ENCODE data around the gene ZMIZ1. TPM values are rescaled to one million over a fixed set of nuclear protein-coding genes. Genes with fewer than 3 reads are reported as not detected.

ZMIZ1 gene
- total and polyA plus RNA-seq, 2 donors from 2014 or later: 14.2 to 97.6 TPM

- FAIRE-seq (no peak), DNase-seq (peak in 1 of 5 donors; percentile 18)
- Histone ChIP-seq H3K36me3 (ENCODE audit: control insufficient read depth in 2 of 3, insufficient read depth in 3 of 3, low read length in 3 of 3) (peaks cover 2 to 21% (median 19%) of the 10 kb centered on the region in 3 donors), H3K9me3 (ENCODE audit: control insufficient read depth in 2 of 3, insufficient read depth in 1 of 3, low read length in 3 of 3) (no peaks in the 10 kb centered on the region), H3K27ac (ENCODE audit: low read depth in 2 of 2, low read length in 2 of 2) (peak overlapping the region in 1 of 2 donors; percentile 43), H3K4me3 (ENCODE audit: low read length in 3 of 3) (no peak overlapping the region), H3K9ac (ENCODE audit: low read length in 3 of 3) (no peak overlapping the region), H3K27me3 (ENCODE audit: control insufficient read depth, insufficient read depth, low read length) (no peaks in the 10 kb centered on the region), H3K4me1 (ENCODE audit: control insufficient read depth in 2 of 3, insufficient read depth in 2 of 3, low read depth in 1 of 3, low read length in 3 of 3) (peaks cover 9 to 46% (median 31%) of the 10 kb centered on the region in 3 donors)
- TF ChIP-seq CTCF (IDR thresholded peaks at IDR 0.05; ENCODE audit: borderline replicate concordance, extremely low read depth, insufficient read depth): no peak
- intact Hi-C loops (cut with DNase I): no loop called here
These were observed 156.2 kb downstream of the ZMIZ1 start for GRCh38 chr10:79224992-79225391.

- FAIRE-seq (no peak), DNase-seq (peak in 1 of 5 donors; percentile 43)
- Histone ChIP-seq H3K27me3 (ENCODE audit: control insufficient read depth, insufficient read depth, low read length) (no peaks in the 10 kb centered on the region), H3K9ac (ENCODE audit: low read length in 3 of 3) (no peak overlapping the region), H3K4me3 (ENCODE audit: low read length in 3 of 3) (no peak overlapping the region), H3K4me1 (ENCODE audit: control insufficient read depth in 2 of 3, insufficient read depth in 2 of 3, low read depth in 1 of 3, low read length in 3 of 3) (peaks cover 5 to 32% (median 15%) of the 10 kb centered on the region in 3 donors), H3K9me3 (ENCODE audit: control insufficient read depth in 2 of 3, insufficient read depth in 1 of 3, low read length in 3 of 3) (no peaks in the 10 kb centered on the region), H3K27ac (ENCODE audit: low read depth in 2 of 2, low read length in 2 of 2) (no peak overlapping the region), H3K36me3 (ENCODE audit: control insufficient read depth in 2 of 3, insufficient read depth in 3 of 3, low read length in 3 of 3) (peaks cover 0 to 21% (median 19%) of the 10 kb centered on the region in 3 donors)
- TF ChIP-seq CTCF (IDR thresholded peaks at IDR 0.05; ENCODE audit: borderline replicate concordance, extremely low read depth, insufficient read depth): no peak
- intact Hi-C loops (cut with DNase I): no loop called here
These were observed 157.9 kb downstream of the ZMIZ1 start for GRCh38 chr10:79226391-79227245.

GRCh38 chr10:79229071-79229541, 160.3 kb downstream of the ZMIZ1 start:
- FAIRE-seq (no peak), DNase-seq (peak in 3 of 5 donors; percentile 39 to 82 (median 68))
- TF ChIP-seq CTCF (IDR thresholded peaks at IDR 0.05; ENCODE audit: borderline replicate concordance, extremely low read depth, insufficient read depth): no peak
- H3K9ac ChIP-seq (ENCODE audit: low read length in 3 of 3): no peak overlapping the region
- H3K4me1 ChIP-seq (ENCODE audit: control insufficient read depth in 2 of 3, insufficient read depth in 2 of 3, low read depth in 1 of 3, low read length in 3 of 3): peaks cover 0 to 10% (median 5%) of the 10 kb centered on the region in 3 donors
- no peak overlapping the region for H3K27ac ChIP-seq (ENCODE audit: low read depth in 2 of 2, low read length in 2 of 2)
- intact Hi-C loops (cut with DNase I): no loop called here
- no peak overlapping the region for H3K4me3 ChIP-seq (ENCODE audit: low read length in 3 of 3)
- H3K27me3 ChIP-seq (ENCODE audit: control insufficient read depth, insufficient read depth, low read length): no peaks in the 10 kb centered on the region
- H3K9me3 ChIP-seq (ENCODE audit: control insufficient read depth in 2 of 3, insufficient read depth in 1 of 3, low read length in 3 of 3): no peaks in the 10 kb centered on the region
- peaks cover 0 to 21% (median 19%) of the 10 kb centered on the region in 3 donors for H3K36me3 ChIP-seq (ENCODE audit: control insufficient read depth in 2 of 3, insufficient read depth in 3 of 3, low read length in 3 of 3)

All from kidney (tissue), 14 donors.